HepG2 (cell line): ENCODE data around the gene AANAT. TPM values are rescaled to one million over a fixed set of nuclear protein-coding genes. Genes with fewer than 3 reads are reported as not detected.

Source experiments
- ATF3 ChIP-seq: sonication (generic); formaldehyde crosslinking; IDR thresholded peaks from 2 replicates; pipeline ENCODE4 v1.4.0; 2020; ENCODE audit warnings: missing genetic modification reagents
- ATM ChIP-seq: fragments of 450-650 bp; IDR thresholded peaks from 2 replicates; pipeline ENCODE4 v1.7.1; 2017; ENCODE audit warnings: mild to moderate bottlenecking, borderline replicate concordance
- GTF3A ChIP-seq: sonication (generic); formaldehyde crosslinking; conservative IDR thresholded peaks from 2 replicates; pipeline ENCODE4 v1.4.0; 2020; ENCODE audit warnings: mild to moderate bottlenecking, missing genetic modification reagents
- HMG20A ChIP-seq: IDR thresholded peaks from 2 replicates; pipeline ENCODE4 v1.6.1; 2016; ENCODE audit warnings: borderline replicate concordance
- RBAK ChIP-seq: sonication (generic); formaldehyde crosslinking; IDR thresholded peaks from 2 replicates; pipeline ENCODE4 v1.5.1; 2020; ENCODE audit warnings: mild to moderate bottlenecking, missing genetic modification reagents
- SP2 ChIP-seq: sonication (generic); formaldehyde crosslinking; IDR thresholded peaks from 2 replicates; pipeline ENCODE4 v1.5.1; 2020; ENCODE audit warnings: mild to moderate bottlenecking, missing genetic modification reagents
- ZFP62 ChIP-seq: sonication (generic); formaldehyde crosslinking; IDR thresholded peaks from 2 replicates; pipeline ENCODE4 v1.4.0; 2020; ENCODE audit warnings: missing genetic modification reagents
- ZNF660 ChIP-seq: sonication (generic); formaldehyde crosslinking; IDR thresholded peaks from 2 replicates; pipeline ENCODE4 v1.5.1; 2020; ENCODE audit warnings: mild to moderate bottlenecking, low read depth, missing genetic modification reagents, borderline replicate concordance
- ZNF670 ChIP-seq: sonication (generic); formaldehyde crosslinking; IDR thresholded peaks from 2 replicates; pipeline ENCODE4 v1.8.0; 2022; ENCODE audit warnings: mild to moderate bottlenecking, missing genetic modification reagents, borderline replicate concordance
- polyA plus RNA-seq, 8 experiments: library from polyadenylated mRNA; depleted of rRNA in 3 of 8; stranded (reverse) in 7 of 8; unstranded in 1 of 8; fragments of >200 nt; fragmentation: Illumina TruSeq in 4 of 8; extraction: Trizol in 4 of 8; gene quantifications; 2 replicates each; pipeline versions ENCODE4 v1.2.1 to v1.2.3, GENCODE V29; 2011 to 2016; ENCODE audit warnings: low read depth in 4 of 8, missing spikeins in 1 of 8, mixed read lengths in 1 of 8; ENCODE audit not compliant: insufficient read depth in 1 of 8
- total RNA-seq, 5 experiments: library from RNA; depleted of rRNA; stranded (reverse); fragments of >200 nt; fragmentation: Illumina TruSeq; extraction: Trizol; gene quantifications; 2 replicates each; pipeline ENCODE4 v1.2.3, GENCODE V29; 2016; ENCODE audit warnings: low read depth in 1 of 5
- TF ChIP-seq, protein P1 (sequence below): fragments of 450-650 bp; IDR thresholded peaks from 2 replicates; pipeline ENCODE4 v1.6.1; 2017; ENCODE audit warnings: mild to moderate bottlenecking
- TF ChIP-seq, protein P2 (sequence below): sonication (generic); formaldehyde crosslinking; IDR thresholded peaks from 2 replicates; pipeline ENCODE4 v1.8.0; 2022; ENCODE audit warnings: mild to moderate bottlenecking, missing genetic modification reagents
- TF ChIP-seq, protein P3 (sequence below): sonication (generic); formaldehyde crosslinking; IDR thresholded peaks from 2 replicates; pipeline ENCODE4 v1.5.1; 2020; ENCODE audit warnings: missing genetic modification reagents, mild to moderate bottlenecking, borderline replicate concordance
- TF ChIP-seq, protein P4 (sequence below): sonication (generic); formaldehyde crosslinking; IDR thresholded peaks from 2 replicates; pipeline ENCODE4 v1.5.0; 2020; ENCODE audit warnings: mild to moderate bottlenecking, missing genetic modification reagents, moderate library complexity
- TF ChIP-seq, protein P5 (sequence below): sonication (generic); formaldehyde crosslinking; IDR thresholded peaks from 2 replicates; pipeline ENCODE4 v1.4.0; 2020; ENCODE audit warnings: mild to moderate bottlenecking, missing genetic modification reagents, borderline replicate concordance

The AANAT gene
- total and polyA plus RNA-seq, 2 of the 13 experiments (the other 11 are each of a cell fraction or from before 2014, with no cell fraction given), result 0.07 TPM; not detected in 1

GRCh38 chr17:76497979-76498875, 30.8 kb downstream of the AANAT start (continued):
- TF ChIP-seq, protein P1, sequence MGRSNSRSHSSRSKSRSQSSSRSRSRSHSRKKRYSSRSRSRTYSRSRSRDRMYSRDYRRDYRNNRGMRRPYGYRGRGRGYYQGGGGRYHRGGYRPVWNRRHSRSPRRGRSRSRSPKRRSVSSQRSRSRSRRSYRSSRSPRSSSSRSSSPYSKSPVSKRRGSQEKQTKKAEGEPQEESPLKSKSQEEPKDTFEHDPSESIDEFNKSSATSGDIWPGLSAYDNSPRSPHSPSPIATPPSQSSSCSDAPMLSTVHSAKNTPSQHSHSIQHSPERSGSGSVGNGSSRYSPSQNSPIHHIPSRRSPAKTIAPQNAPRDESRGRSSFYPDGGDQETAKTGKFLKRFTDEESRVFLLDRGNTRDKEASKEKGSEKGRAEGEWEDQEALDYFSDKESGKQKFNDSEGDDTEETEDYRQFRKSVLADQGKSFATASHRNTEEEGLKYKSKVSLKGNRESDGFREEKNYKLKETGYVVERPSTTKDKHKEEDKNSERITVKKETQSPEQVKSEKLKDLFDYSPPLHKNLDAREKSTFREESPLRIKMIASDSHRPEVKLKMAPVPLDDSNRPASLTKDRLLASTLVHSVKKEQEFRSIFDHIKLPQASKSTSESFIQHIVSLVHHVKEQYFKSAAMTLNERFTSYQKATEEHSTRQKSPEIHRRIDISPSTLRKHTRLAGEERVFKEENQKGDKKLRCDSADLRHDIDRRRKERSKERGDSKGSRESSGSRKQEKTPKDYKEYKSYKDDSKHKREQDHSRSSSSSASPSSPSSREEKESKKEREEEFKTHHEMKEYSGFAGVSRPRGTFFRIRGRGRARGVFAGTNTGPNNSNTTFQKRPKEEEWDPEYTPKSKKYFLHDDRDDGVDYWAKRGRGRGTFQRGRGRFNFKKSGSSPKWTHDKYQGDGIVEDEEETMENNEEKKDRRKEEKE, result no peak
- 0 out of 2 replicates have a peak, but pooled peaks have one; percentile 36 for TF ChIP-seq HMG20A (CRISPR knock-in tag)
- TF ChIP-seq, protein P2, sequence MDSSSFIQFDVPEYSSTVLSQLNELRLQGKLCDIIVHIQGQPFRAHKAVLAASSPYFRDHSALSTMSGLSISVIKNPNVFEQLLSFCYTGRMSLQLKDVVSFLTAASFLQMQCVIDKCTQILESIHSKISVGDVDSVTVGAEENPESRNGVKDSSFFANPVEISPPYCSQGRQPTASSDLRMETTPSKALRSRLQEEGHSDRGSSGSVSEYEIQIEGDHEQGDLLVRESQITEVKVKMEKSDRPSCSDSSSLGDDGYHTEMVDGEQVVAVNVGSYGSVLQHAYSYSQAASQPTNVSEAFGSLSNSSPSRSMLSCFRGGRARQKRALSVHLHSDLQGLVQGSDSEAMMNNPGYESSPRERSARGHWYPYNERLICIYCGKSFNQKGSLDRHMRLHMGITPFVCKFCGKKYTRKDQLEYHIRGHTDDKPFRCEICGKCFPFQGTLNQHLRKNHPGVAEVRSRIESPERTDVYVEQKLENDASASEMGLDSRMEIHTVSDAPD (CRISPR knock-in tag), result no peak
- no peak for TF ChIP-seq SP2
- TF ChIP-seq, protein P3, sequence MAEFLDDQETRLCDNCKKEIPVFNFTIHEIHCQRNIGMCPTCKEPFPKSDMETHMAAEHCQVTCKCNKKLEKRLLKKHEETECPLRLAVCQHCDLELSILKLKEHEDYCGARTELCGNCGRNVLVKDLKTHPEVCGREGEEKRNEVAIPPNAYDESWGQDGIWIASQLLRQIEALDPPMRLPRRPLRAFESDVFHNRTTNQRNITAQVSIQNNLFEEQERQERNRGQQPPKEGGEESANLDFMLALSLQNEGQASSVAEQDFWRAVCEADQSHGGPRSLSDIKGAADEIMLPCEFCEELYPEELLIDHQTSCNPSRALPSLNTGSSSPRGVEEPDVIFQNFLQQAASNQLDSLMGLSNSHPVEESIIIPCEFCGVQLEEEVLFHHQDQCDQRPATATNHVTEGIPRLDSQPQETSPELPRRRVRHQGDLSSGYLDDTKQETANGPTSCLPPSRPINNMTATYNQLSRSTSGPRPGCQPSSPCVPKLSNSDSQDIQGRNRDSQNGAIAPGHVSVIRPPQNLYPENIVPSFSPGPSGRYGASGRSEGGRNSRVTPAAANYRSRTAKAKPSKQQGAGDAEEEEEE, result peak; percentile 55; the same call in 1 of the 2 replicates
- TF ChIP-seq ATF3 (CRISPR knock-in tag), result no peak; the same call in 1 of the 2 replicates
- no peak for TF ChIP-seq ZFP62
- TF ChIP-seq, protein P4, sequence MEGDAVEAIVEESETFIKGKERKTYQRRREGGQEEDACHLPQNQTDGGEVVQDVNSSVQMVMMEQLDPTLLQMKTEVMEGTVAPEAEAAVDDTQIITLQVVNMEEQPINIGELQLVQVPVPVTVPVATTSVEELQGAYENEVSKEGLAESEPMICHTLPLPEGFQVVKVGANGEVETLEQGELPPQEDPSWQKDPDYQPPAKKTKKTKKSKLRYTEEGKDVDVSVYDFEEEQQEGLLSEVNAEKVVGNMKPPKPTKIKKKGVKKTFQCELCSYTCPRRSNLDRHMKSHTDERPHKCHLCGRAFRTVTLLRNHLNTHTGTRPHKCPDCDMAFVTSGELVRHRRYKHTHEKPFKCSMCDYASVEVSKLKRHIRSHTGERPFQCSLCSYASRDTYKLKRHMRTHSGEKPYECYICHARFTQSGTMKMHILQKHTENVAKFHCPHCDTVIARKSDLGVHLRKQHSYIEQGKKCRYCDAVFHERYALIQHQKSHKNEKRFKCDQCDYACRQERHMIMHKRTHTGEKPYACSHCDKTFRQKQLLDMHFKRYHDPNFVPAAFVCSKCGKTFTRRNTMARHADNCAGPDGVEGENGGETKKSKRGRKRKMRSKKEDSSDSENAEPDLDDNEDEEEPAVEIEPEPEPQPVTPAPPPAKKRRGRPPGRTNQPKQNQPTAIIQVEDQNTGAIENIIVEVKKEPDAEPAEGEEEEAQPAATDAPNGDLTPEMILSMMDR, result peak; percentile 30
- TF ChIP-seq RBAK, result no peak
- TF ChIP-seq ZNF670 (CRISPR knock-in tag), result peak; percentile 89; the same call in 1 of the 2 replicates
- TF ChIP-seq, protein P5, sequence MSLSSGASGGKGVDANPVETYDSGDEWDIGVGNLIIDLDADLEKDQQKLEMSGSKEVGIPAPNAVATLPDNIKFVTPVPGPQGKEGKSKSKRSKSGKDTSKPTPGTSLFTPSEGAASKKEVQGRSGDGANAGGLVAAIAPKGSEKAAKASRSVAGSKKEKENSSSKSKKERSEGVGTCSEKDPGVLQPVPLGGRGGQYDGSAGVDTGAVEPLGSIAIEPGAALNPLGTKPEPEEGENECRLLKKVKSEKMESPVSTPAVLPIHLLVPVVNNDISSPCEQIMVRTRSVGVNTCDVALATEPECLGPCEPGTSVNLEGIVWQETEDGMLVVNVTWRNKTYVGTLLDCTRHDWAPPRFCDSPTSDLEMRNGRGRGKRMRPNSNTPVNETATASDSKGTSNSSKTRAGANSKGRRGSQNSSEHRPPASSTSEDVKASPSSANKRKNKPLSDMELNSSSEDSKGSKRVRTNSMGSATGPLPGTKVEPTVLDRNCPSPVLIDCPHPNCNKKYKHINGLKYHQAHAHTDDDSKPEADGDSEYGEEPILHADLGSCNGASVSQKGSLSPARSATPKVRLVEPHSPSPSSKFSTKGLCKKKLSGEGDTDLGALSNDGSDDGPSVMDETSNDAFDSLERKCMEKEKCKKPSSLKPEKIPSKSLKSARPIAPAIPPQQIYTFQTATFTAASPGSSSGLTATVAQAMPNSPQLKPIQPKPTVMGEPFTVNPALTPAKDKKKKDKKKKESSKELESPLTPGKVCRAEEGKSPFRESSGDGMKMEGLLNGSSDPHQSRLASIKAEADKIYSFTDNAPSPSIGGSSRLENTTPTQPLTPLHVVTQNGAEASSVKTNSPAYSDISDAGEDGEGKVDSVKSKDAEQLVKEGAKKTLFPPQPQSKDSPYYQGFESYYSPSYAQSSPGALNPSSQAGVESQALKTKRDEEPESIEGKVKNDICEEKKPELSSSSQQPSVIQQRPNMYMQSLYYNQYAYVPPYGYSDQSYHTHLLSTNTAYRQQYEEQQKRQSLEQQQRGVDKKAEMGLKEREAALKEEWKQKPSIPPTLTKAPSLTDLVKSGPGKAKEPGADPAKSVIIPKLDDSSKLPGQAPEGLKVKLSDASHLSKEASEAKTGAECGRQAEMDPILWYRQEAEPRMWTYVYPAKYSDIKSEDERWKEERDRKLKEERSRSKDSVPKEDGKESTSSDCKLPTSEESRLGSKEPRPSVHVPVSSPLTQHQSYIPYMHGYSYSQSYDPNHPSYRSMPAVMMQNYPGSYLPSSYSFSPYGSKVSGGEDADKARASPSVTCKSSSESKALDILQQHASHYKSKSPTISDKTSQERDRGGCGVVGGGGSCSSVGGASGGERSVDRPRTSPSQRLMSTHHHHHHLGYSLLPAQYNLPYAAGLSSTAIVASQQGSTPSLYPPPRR (CRISPR knock-in tag), result 0 out of 2 replicates have a peak, but pooled peaks have one; percentile 50
- no peak for TF ChIP-seq ZNF660 (CRISPR knock-in tag)
- TF ChIP-seq GTF3A (CRISPR knock-in tag), result 0 out of 2 replicates have a peak, but pooled peaks have one; percentile 70
- no peak for TF ChIP-seq ATM
